Trophoblast cell (in vitro differentiated cells and primary cell): Measurements from ENCODE around the gene SCAF1.

ENCODE experiments used
- DNase-seq, 2 donors: peaks; one replicate each; pipeline ENCODE4 v3.0.0-alpha.2; 2016
- H2AFZ ChIP-seq: 2 replicates; pipeline ENCODE4 v1.6.1; 2013; ENCODE audit warnings: low read length, moderate library complexity, mild to moderate bottlenecking; ENCODE audit not compliant: insufficient read depth, poor library complexity
- H2AK5ac ChIP-seq: 2 replicates; pipeline ENCODE4 v1.6.1; 2013; ENCODE audit warnings: mild to moderate bottlenecking, low read length
- H2BK120ac ChIP-seq: 2 replicates; pipeline ENCODE4 v1.6.1; 2013; ENCODE audit warnings: low read length, mild to moderate bottlenecking, moderate library complexity; ENCODE audit not compliant: insufficient read depth, poor library complexity
- H2BK12ac ChIP-seq: 2 replicates; pipeline ENCODE4 v1.6.1; 2013; ENCODE audit warnings: mild to moderate bottlenecking, low read length, moderate library complexity
- H2BK5ac ChIP-seq: 2 replicates; pipeline ENCODE4 v1.6.1; 2013; ENCODE audit warnings: low read length, low read depth, moderate library complexity, mild to moderate bottlenecking; ENCODE audit not compliant: poor library complexity
- H3K14ac ChIP-seq: 2 replicates; pipeline ENCODE4 v1.6.1; 2013; ENCODE audit warnings: mild to moderate bottlenecking, low read length
- H3K18ac ChIP-seq: 2 replicates; pipeline ENCODE4 v1.6.1; 2013; ENCODE audit warnings: mild to moderate bottlenecking, low read length
- H3K23ac ChIP-seq: 2 replicates; pipeline ENCODE4 v1.6.1; 2013; ENCODE audit warnings: low read length
- H3K27ac ChIP-seq: 2 replicates; pipeline ENCODE4 v1.5.1; 2013; ENCODE audit warnings: low read depth, mild to moderate bottlenecking, inconsistent platforms, low read length, moderate library complexity
- H3K27me3 ChIP-seq: 2 replicates; pipeline ENCODE4 v1.6.1; 2013; ENCODE audit warnings: inconsistent platforms, mild to moderate bottlenecking, low read length, moderate library complexity; ENCODE audit not compliant: insufficient read depth
- H3K36me3 ChIP-seq, 2 experiments: 1 replicate in 1 of 2; 2 replicates in 1 of 2; pipeline ENCODE4 v1.6.1; 2013; ENCODE audit warnings: low read length in 2 of 2, mild to moderate bottlenecking in 2 of 2, moderate library complexity in 1 of 2; ENCODE audit not compliant: insufficient read depth in 2 of 2, control insufficient read depth in 1 of 2
- H3K4ac ChIP-seq: 2 replicates; pipeline ENCODE4 v1.6.1; 2013; ENCODE audit warnings: low read depth, mild to moderate bottlenecking, low read length, moderate library complexity
- H3K4me1 ChIP-seq, 2 experiments: 1 replicate in 1 of 2; 2 replicates in 1 of 2; pipeline ENCODE4 v1.6.1; 2013; ENCODE audit warnings: low read length in 2 of 2, mild to moderate bottlenecking in 2 of 2, moderate library complexity in 1 of 2; ENCODE audit not compliant: insufficient read depth in 2 of 2, control insufficient read depth in 1 of 2
- H3K4me2 ChIP-seq: 2 replicates; pipeline ENCODE4 v1.6.1; 2013; ENCODE audit warnings: inconsistent platforms, mild to moderate bottlenecking, low read length, moderate library complexity
- H3K4me3 ChIP-seq: 2 replicates; pipeline ENCODE4 v1.5.1; 2013; ENCODE audit warnings: mild to moderate bottlenecking, low read depth, low read length, inconsistent platforms
- H3K79me1 ChIP-seq: one replicate; pipeline ENCODE4 v1.6.1; 2013; ENCODE audit warnings: low read length
- H3K79me2 ChIP-seq: 2 replicates; pipeline ENCODE4 v1.6.1; 2013; ENCODE audit warnings: low read length, mild to moderate bottlenecking; ENCODE audit not compliant: control insufficient read depth, insufficient read depth, poor library complexity
- H3K9ac ChIP-seq: 2 replicates; pipeline ENCODE4 v1.6.1; 2013; ENCODE audit warnings: mild to moderate bottlenecking, low read length
- H3K9me3 ChIP-seq: 2 replicates; pipeline ENCODE4 v1.6.1; 2013; ENCODE audit warnings: low read depth, mild to moderate bottlenecking, control low read depth, inconsistent platforms, low read length; ENCODE audit not compliant: insufficient read depth
- H4K12ac ChIP-seq: 2 replicates; pipeline ENCODE4 v1.6.1; 2013; ENCODE audit warnings: low read depth, mild to moderate bottlenecking, low read length, moderate library complexity
- H4K8ac ChIP-seq: 2 replicates; pipeline ENCODE4 v1.6.1; 2013; ENCODE audit warnings: low read depth, mild to moderate bottlenecking, low read length, moderate library complexity
- H4K91ac ChIP-seq: one replicate; pipeline ENCODE4 v1.6.1; 2013; ENCODE audit warnings: low read depth, mild to moderate bottlenecking, low read length, moderate library complexity
- whole genome bisulfite sequencing: extraction: QIAGEN DNeasy Blood & Tissue Kit; methylation state at CpG from one replicate; pipeline ENCODE4 v1.1.7; 2013; ENCODE audit warnings: missing lambda C conversion rate; ENCODE audit not compliant: insufficient read length, insufficient coverage; ENCODE audit errors: extremely low coverage; 5-methylcytosine and 5-hydroxymethylcytosine counted together

SCAF1 gene

GRCh38 chr19:49635530-49636232 lies 6.3 kb upstream of the SCAF1 start:
- Histone ChIP-seq H3K18ac (no peak overlapping the region), H3K9me3 (no peaks in the 10 kb centered on the region), H4K8ac (no peak overlapping the region), H3K4me3 (no peak overlapping the region), H2BK120ac (no peak overlapping the region), H3K79me1 (peaks cover 11% of the 10 kb centered on the region), H4K91ac (no peak overlapping the region), H3K4me2 (no peak overlapping the region), H3K4ac (no peak overlapping the region), H2AFZ (no peak overlapping the region), H2AK5ac (peak overlapping the region; percentile 25), H3K36me3 (peaks cover 0 to 7% of the 10 kb centered on the region in 2 experiments), H3K9ac (no peak overlapping the region), H2BK12ac (no peak overlapping the region), H3K4me1 (peaks cover 10 to 20% of the 10 kb centered on the region in 2 experiments), H3K27ac (no peak overlapping the region), H3K14ac (no peak overlapping the region), H3K23ac (no peak overlapping the region), H2BK5ac (no peak overlapping the region), H3K27me3 (no peaks in the 10 kb centered on the region), H4K12ac (no peak overlapping the region), H3K79me2 (peaks cover 2% of the 10 kb centered on the region)
- no CpG with 5 or more reads among the region's 24 CpGs for WGBS
- DNase-seq: no peak

GRCh38 chr19:49636233-49636932 lies 5.6 kb upstream of the SCAF1 start:
- H3K18ac ChIP-seq: no peak overlapping the region
- no peak for DNase-seq
- no peak overlapping the region for H3K14ac ChIP-seq
- H2BK12ac ChIP-seq: no peak overlapping the region
- no peaks in the 10 kb centered on the region for H3K27me3 ChIP-seq
- no peak overlapping the region for H2BK5ac ChIP-seq
- no peak overlapping the region for H4K12ac ChIP-seq
- H3K4me1 ChIP-seq: peaks cover 13 to 25% of the 10 kb centered on the region in 2 experiments
- no peak overlapping the region for H3K9ac ChIP-seq
- no peak overlapping the region for H4K8ac ChIP-seq
- no peak overlapping the region for H3K27ac ChIP-seq
- no peak overlapping the region for H2AK5ac ChIP-seq
- no CpG with 5 or more reads among the region's 30 CpGs for WGBS
- H2BK120ac ChIP-seq: no peak overlapping the region
- no peak overlapping the region for H3K4me3 ChIP-seq
- no peak overlapping the region for H2AFZ ChIP-seq
- H3K79me2 ChIP-seq: peaks cover 4% of the 10 kb centered on the region
- peaks cover 0 to 7% of the 10 kb centered on the region in 2 experiments for H3K36me3 ChIP-seq
- no peak overlapping the region for H3K4me2 ChIP-seq
- no peak overlapping the region for H3K4ac ChIP-seq
- no peaks in the 10 kb centered on the region for H3K9me3 ChIP-seq
- no peak overlapping the region for H3K23ac ChIP-seq
- peaks cover 18% of the 10 kb centered on the region for H3K79me1 ChIP-seq
- no peak overlapping the region for H4K91ac ChIP-seq

GRCh38 chr19:49637821-49638738 lies 3.9 kb upstream of the SCAF1 start:
- peak overlapping the region; percentile 58 for H4K91ac ChIP-seq
- no peak overlapping the region for H3K4ac ChIP-seq
- H2AFZ ChIP-seq: peak overlapping the region; percentile 44
- H3K36me3 ChIP-seq: peaks cover 0 to 7% of the 10 kb centered on the region in 2 experiments
- no CpG with 5 or more reads among the region's 19 CpGs for WGBS
- peak overlapping the region; percentile 43 for H3K4me2 ChIP-seq
- no peak overlapping the region for H4K12ac ChIP-seq
- DNase-seq: peak; percentile 63 to 73
- peaks cover 11% of the 10 kb centered on the region for H3K79me2 ChIP-seq
- no peak overlapping the region for H3K9ac ChIP-seq
- peak overlapping the region; percentile 68 for H3K14ac ChIP-seq
- peaks cover 13 to 29% of the 10 kb centered on the region in 2 experiments for H3K4me1 ChIP-seq
- no peak overlapping the region for H2AK5ac ChIP-seq
- H4K8ac ChIP-seq: peak overlapping the region; percentile 52
- no peaks in the 10 kb centered on the region for H3K27me3 ChIP-seq
- peaks cover 25% of the 10 kb centered on the region for H3K79me1 ChIP-seq
- H3K4me3 ChIP-seq: no peak overlapping the region
- peak overlapping the region; percentile 30 for H2BK120ac ChIP-seq
- no peak overlapping the region for H2BK12ac ChIP-seq
- H3K9me3 ChIP-seq: no peaks in the 10 kb centered on the region
- H3K18ac ChIP-seq: no peak overlapping the region
- H3K23ac ChIP-seq: no peak overlapping the region
- peak overlapping the region; percentile 8 for H3K27ac ChIP-seq
- H2BK5ac ChIP-seq: no peak overlapping the region

GRCh38 chr19:49639401-49640112 lies 2.5 kb upstream of the SCAF1 start:
- peaks cover 3 to 8% of the 10 kb centered on the region in 2 experiments for H3K36me3 ChIP-seq
- H3K4me2 ChIP-seq: peak overlapping the region; percentile 85
- H3K4me3 ChIP-seq: peak overlapping the region; percentile 73
- peaks cover 18% of the 10 kb centered on the region for H3K79me2 ChIP-seq
- peak overlapping the region; percentile 83 for H4K91ac ChIP-seq
- peak overlapping the region; percentile 41 for H2BK12ac ChIP-seq
- peak overlapping the region; percentile 66 for H2BK120ac ChIP-seq
- H3K4me1 ChIP-seq: peaks cover 13 to 30% of the 10 kb centered on the region in 2 experiments
- H3K27ac ChIP-seq: peak overlapping the region; percentile 45
- H4K12ac ChIP-seq: peak overlapping the region; percentile 52
- no peak overlapping the region for H2AFZ ChIP-seq
- peak overlapping the region; percentile 54 for H3K18ac ChIP-seq
- H3K27me3 ChIP-seq: no peaks in the 10 kb centered on the region
- no CpG with 5 or more reads among the region's 31 CpGs for WGBS
- H4K8ac ChIP-seq: peak overlapping the region; percentile 64
- H2BK5ac ChIP-seq: no peak overlapping the region
- H2AK5ac ChIP-seq: peak overlapping the region; percentile 87
- peak overlapping the region; percentile 78 for H3K14ac ChIP-seq
- H3K79me1 ChIP-seq: peaks cover 25% of the 10 kb centered on the region
- H3K9me3 ChIP-seq: no peaks in the 10 kb centered on the region
- H3K23ac ChIP-seq: no peak overlapping the region
- peak overlapping the region; percentile 57 for H3K9ac ChIP-seq
- peak overlapping the region; percentile 55 for H3K4ac ChIP-seq
- no peak for DNase-seq
